HG03196 (cell line): Measurements from ENCODE around the gene LRRC75B.
"Not testable (repeated sequence)": the region's sequence is repeated elsewhere in the genome, so short reads cannot be mapped to it uniquely, and the experiment has no call there.

Source experiments
- ATAC-seq: cut with Tn5 transposase; IDR thresholded peaks from one replicate; pipeline ENCODE4 v1.9.1; 2021; ENCODE audit not compliant: unreplicated experiment

Gene LRRC75B

GRCh38 chr22:24555165-24556039 is 37.5 kb downstream of the LRRC75B start, which contains the start of gene SNRPD3:
TSS of gene SNRPD3 (plus strand) at chr22:24555999. CDS start at chr22:24557675, 1,676 bp downstream.
- peak; percentile 61 for ATAC-seq

DNA sequence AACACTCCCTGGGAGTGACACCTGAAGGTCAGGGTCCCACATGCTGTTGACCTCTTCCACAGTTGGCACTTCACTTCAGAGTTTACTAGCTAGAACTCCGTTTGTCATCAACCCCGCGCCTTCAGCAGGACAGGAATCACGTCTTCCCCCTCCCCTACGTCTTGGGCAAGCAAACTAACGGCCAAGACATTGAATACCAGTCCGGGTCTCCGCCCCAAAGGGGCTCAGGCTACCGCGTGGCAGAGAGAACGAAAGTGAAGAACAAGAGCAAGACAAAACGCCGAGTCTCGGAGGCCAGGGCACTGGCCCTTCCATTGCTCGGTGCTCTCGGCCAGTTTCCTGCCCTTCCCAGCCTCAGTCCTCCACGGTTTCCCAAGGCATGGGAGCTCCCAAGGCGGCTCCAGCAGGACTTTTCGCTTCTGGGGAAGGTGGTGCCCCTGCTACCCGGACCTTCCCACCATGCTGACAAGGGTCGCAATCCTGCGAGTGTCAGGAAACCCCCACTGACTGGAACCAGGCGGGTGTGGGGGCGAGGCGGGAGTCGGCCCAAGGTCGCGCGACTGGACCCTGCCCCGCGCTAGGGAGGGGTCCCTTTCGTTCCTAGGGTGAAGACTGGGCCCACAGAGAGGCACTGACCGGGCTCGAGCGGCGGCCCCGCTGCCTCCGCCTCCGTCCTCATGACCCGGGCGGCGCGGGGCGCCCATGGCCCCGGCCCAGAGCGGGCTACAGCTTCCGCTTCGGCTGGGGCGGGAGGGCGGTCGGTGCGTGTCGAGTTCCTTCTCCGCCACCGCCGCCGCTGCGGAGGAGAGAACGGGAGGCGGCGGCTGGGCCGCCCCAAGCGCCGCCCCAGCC is 38.3 kb downstream of the LRRC75B start, which contains the start of gene GUCD1:
GUCD1 (minus strand) TSS at position 826 of the 852 bp plus-strand sequence; CDS start at position 679, 147 bp downstream.
- ATAC-seq, result peak; percentile 17

- ATAC-seq, result no peak
Measured at GRCh38 chr22:24553597-24554312, 39.1 kb downstream of the LRRC75B start.

DNA sequence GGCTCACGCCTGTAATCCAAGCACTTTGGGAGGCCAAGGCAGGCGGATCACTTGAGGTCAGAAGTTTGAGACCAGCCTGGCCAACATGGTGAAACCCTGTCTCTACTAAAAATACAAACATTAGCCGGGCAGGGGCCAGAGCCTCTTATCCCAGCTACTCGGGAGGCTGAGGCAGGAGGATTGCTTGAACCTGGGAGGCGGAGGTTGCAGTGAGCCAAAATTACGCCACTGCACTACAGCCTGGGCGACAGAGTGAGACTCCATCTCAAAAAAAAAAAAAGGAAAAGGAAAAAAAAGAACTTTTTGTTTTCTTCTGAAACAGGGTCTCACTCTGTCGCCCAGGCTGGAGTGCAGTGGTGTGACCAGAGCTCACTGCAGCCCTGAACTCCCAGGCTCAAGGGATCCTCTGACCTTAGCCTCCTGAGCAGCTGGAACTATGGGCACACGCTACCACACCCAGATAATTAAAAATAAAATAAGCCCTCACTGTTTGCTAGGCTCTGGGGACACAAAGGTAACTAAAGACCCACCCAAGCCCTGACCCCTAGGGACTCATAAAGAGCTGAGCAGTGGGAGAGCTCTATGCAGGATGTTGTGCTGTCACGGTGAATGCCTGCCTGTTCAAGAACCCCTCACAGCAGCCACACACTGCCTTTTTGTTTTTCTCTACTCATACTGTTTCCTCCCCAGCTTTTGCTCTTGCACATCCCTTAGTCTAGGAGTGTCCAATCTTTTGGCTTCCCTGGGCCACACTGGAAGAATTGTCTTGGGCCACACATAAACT is 40.2 kb downstream of the LRRC75B start:
- ATAC-seq, result not testable (repeated sequence)

- ATAC-seq, result no peak
Measured at GRCh38 chr22:24550902-24551435, 41.9 kb downstream of the LRRC75B start.

- ATAC-seq, result no peak
Measured at GRCh38 chr22:24550028-24550901, 42.6 kb downstream of the LRRC75B start.

DNA sequence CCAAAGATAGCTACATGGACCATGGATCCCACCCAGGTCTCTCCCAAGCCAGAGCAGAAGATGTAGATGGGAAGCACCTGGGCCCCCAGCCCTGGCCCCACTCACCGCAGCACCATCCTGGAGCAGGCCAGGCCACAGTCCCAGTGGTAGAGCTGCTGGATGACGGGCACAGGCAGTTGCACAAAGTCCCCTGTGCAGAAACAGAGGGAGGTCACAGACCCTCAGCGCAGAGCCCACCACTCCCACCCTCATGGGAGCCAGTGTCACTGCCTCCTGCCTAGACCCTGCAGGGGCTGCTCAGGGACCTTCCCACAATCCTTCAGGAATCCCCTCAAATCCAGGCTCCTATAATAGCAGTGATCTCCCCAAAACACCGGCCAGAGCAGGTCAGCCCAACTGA is 44.1 kb downstream of the LRRC75B start:
- no peak for ATAC-seq

- no peak for ATAC-seq
Measured at GRCh38 chr22:24543679-24544243, 49.1 kb downstream of the LRRC75B start.

DNA sequence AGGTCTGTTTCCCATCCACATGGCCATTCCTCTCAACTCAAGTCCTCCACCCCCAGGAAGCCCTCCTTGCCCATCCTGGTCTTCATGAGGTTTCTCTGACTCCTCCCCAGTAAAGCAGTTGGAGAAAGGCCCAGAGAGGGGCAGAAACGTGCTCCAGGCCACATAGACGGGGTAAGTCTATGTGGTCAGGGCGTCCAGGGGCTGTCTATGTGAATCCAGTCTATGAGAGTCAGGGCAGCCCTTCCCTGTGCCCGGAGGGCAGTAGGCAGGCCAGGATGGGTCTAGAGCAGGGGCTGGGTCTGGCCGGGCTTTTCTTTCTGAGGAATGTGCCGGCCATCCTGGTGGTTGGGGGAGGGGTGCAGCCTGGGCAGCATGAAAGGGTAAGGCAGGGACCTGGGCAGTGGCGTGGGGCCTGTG is 49.7 kb downstream of the LRRC75B start:
- ATAC-seq, result no peak

DNA sequence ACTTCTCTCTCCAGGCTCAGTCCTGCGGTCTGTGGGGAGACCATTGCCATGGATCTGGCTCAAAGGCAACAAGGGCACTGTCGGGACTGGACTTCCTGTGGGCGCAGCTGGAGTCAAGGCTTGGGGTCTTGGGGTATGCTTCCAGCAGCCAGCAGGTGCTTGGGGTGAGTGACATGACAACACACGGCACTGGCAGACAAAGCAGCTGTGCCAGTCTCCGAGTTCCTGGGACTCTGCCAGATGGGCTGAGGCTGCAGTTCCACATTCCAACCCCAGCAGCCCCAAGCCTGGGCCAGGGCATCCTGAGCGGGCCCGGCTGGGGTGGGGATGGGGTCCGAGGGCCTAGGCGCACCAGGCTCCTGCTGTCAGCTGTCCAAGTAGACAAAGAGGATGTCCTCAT is 50.2 kb downstream of the LRRC75B start:
- no peak for ATAC-seq

DNA sequence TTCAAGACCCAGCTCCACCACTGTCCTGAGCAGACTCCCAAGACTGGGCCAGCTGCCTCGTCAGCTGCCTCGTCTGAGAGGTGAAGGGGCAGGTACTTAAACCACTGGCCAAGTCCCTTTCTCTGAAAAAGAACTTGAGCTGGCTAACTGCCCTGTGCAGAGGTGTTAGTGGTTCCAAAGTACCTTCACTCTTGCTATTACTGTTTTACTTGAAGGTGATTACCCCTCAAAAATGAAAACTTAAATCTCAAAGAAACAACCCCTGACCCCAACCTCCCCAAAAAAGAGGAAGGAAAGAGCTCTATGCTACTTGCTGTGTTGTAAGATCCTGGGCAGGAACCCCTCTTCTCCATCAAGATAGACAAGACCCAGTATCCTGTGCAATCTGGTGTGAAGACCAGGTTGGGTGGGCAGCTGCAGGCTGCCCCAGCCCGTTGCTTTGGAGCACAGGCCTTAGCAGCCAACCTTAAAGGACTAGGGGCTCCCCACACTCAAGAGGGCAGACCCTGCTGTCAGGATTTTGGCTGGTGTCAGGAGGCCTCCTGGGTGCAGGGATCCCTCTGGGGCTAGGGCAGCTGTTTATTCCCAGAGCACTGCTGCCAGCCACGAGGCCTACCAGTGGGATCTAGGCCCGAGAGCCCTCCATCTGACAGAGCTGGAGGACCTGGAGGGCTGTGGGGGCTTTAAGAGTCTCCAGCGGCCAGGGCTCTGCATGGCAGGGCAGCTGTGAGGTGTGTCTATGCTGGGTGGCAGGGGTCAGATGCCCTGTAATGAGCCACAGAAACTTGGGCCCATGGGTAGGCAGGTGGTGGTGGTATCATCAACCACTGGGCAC is 51.0 kb downstream of the LRRC75B start:
- ATAC-seq, result no peak

DNA sequence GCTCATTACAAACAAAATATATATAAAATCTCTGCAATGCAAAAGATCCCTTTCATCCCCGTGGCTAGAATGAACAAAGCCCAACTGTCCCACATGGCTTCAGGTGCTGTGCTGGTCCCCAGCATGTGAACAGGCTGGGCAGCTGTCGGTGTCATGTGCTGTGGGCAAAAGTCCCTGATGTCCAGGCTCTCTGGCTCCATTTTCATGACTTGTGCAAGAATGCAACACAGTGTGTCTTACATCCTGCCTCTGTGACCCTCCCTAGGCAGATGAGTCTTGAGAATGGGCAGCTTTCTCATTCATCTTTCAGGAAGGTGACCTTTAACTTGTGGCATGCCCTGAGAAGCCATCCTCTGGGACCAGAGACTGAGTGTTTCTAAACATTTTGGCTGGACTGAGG is 52.4 kb downstream of the LRRC75B start:
- ATAC-seq, result no peak

- ATAC-seq, result no peak
Measured at GRCh38 chr22:24536089-24536488, 56.8 kb downstream of the LRRC75B start.
